GM18519 (cell line): Measurements from ENCODE around the gene FGF6.
"Not testable (repeated sequence)": the region's sequence is repeated elsewhere in the genome, so short reads cannot be mapped to it uniquely, and the experiment has no call there.

Source experiments
- ATAC-seq: cut with Tn5 transposase; IDR thresholded peaks from one replicate; pipeline ENCODE4 v1.9.1; 2021; ENCODE audit warnings: mild to moderate bottlenecking, moderate library complexity; ENCODE audit not compliant: unreplicated experiment, low FRiP score

Gene FGF6

GRCh38 chr12:4421590-4422031, 24.0 kb downstream of the FGF6 start:
- no peak for ATAC-seq

- ATAC-seq: no peak
These were observed 25.4 kb downstream of the FGF6 start for GRCh38 chr12:4420138-4420670.

DNA sequence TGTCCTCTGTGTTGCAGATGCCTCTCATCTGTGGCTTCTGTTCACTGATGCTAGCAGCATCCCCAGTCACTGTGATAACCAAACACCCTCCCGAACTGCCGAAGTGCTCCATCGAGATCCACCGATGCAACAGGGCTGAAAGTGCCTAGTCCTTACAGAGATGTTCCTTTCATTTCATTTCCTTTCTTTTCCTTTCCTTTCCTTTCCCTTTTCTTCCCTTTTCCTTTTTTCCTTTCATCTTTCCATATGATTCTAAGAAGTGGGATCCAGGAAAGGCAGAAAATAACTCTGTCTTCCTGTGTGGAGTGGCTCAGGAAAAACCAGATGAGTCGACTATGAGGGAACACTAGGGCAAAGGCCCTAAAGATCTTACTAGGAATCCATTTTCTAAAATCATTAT, 26.7 kb downstream of the FGF6 start:
- ATAC-seq: no peak

- no peak for ATAC-seq
These were observed 27.7 kb downstream of the FGF6 start for GRCh38 chr12:4417936-4418335.

DNA sequence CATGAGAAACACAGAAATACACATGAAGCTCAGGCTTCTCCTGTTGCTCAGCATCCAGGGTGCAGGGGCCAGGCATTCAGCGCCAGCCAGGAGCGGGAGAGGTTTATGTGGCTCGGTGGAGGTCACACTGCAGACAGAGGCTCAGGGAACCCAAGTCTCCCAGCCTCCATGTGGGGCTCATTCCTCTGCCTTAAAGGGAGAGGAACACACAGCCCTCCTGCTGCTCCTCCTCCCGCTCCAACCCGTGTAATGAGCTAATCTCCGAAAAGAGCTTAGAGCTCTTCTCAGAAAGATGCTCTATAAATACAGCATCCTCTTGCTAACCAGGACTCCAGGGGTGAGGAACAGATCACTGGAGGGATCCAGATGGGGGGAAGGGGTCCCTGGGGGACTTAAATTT, 28.2 kb downstream of the FGF6 start:
- no peak for ATAC-seq

GRCh38 chr12:4416276-4416675, 29.3 kb downstream of the FGF6 start:
- no peak for ATAC-seq

GRCh38 chr12:4412465-4412864, 33.1 kb downstream of the FGF6 start:
- no peak for ATAC-seq

DNA sequence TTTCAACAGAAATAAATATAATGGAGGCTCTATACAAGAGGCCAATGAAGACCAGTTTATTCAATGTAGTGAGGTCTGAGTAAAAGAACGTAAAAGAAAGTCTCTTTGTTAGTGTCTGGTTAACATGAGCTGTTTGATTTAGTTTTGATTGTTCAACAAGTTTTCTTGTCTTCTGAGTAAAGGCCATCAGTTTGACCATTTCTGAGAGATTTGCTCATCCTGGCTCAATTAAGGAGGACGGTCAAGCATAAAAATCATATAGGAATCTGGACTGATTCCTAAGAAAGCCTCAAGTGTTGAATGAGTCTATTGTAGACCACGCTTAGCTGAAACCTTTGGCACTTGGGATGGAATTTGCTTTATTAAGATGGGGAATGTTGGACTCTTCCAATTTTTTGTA, 33.6 kb downstream of the FGF6 start:
- no peak for ATAC-seq

- ATAC-seq: no peak
These were observed 38.5 kb downstream of the FGF6 start for GRCh38 chr12:4407136-4407535.

DNA sequence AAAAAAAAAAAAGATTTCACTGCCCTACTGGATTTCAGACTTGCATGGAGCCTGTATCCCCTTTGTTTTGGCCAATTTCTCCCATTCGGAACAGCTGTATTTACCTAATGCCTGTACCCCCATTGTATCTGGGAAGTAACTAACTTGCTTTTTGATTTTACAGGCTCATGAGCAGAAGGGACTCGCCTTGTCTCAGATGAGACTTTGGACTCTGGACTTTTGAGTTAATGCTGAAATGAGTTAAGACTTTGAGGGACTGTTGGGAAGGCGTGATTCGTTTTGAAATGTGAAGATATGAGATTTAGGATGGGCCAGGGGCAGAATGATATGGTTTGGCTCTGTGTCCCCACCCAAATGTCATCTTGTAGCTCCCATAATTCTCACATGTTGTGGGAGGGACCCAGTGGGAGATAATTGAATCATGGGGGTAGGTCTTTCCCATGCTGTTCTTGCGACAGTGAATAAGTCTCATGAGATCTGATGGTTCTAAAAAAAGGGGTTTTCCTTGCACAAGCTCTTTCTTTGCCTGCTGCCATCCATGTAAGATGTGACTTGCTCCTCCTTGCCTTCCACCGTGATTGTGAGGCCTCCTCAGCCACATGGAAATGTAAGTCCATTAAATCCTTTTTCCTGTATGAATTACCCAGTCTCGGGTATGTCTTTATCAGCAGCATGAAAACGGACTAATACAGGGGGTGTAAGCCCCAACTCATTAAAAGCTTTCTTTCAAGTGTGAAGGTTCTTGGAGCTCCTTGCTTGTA, 40.6 kb downstream of the FGF6 start:
- ATAC-seq: not testable (repeated sequence)

DNA sequence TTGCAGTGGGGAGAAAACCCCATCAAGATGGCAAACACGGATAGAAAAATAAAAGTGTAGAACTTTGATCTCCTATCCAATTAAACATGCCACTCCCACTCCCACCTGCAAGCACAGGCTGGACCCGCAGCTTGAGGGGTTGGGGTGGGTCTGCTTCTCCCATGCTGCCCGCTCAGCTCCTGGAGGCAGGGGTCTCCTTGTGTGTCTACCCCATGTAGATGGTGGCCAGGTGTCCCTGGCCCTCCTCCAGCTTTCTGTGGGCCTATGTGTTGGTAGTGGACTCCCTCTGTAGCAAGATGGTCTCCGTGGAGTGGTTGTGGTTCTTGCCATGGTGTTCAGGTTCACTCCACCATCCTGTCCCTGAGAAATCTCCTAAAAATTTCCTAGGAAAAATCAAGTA, 42.6 kb downstream of the FGF6 start:
- ATAC-seq: no peak

DNA sequence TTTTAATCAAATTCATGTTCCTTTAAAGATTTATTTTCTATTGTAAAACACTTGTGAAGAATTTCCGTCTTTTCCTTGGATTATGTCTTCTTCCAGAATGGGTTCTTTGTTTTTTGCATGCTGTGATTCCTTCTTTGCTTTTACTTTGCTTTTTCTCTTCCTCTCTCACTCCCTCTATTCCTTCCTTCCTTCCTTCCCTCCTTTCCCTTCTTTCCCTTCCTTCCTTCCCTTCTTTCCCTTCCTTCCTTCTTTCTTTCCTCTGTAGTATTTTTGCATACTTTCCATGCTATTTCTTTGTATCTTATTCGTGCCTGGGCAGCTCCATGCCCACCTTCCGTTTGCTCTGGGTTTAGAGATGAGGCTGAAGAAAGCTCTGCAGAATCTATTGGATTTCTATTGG, 44.5 kb downstream of the FGF6 start:
- no peak for ATAC-seq

GRCh38 chr12:4395818-4396217, 49.8 kb downstream of the FGF6 start:
- ATAC-seq: no peak

GRCh38 chr12:4393211-4393610, 52.4 kb downstream of the FGF6 start:
- ATAC-seq: no peak

DNA sequence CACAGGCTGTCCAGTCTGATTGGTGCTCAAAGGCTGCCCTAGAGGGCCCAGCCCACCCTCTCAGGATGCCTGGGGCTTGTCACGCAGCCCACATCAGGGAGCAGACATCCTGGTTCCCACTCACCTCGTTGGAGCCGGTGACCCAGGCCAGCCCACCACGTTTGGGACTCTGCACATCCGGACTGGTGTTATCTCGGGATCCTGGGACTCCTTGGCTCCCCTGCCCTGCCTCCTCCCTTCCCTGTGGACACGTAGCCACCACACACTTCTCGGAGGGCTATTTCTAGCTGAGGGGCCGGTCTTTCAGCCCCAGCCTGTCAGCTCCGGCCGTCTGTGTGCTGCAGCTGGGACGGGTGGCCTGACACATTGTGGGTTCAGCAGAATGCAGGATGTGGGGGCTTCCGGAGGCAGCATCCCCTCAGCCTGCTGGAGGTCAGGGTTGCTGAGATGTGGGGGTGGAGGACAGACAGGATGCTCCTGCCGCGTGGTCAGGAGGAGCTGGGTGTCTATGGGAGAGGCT, 53.3 kb downstream of the FGF6 start:
- ATAC-seq: no peak

- ATAC-seq: no peak
These were observed 57.0 kb downstream of the FGF6 start for GRCh38 chr12:4388662-4389061.

DNA sequence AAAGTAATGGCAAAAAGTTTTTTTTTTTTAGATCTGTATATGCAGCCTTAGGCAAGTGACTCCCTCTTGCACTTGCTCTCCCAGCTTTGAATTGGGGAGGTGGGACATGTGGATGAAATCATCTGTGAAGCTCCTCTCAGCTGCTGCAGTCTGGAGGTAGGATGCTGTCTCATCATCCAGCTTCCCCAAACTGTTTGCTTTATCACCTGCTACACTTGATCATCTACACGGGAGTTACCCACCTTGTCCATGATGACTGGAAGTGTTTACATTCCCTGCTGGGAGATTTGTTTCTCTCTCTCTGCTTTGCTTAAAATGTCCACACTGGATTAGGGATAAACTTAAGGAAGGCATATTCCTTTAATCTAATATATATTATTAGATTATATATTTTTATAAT, 57.6 kb downstream of the FGF6 start:
- no peak for ATAC-seq

- ATAC-seq: no peak
These were observed 58.0 kb downstream of the FGF6 start for GRCh38 chr12:4387607-4388006.

DNA sequence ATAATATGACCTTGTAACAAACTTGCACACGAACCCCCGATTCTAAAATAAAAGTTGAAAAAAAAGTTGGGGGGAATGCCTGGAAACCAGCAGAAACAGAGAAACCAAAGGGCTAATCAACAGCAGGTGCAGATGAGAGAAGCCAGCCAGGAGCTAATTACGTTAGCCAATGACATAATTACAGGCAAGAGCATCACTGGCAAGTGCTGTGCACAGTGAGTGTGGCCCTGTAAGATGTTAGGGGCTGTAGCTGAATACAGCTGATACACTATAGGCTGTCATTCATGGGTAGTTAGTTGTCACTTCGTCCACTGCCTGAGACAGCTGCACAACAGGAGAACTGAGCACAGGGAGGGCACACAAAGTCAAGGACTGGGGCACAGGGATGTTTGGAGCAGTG, 58.8 kb downstream of the FGF6 start:
- ATAC-seq: no peak
